ENCODE results near the gene FAM227A.

FAM227A gene

GRCh38 chr22:38610234-38610633 lies 46.0 kb downstream of the FAM227A start:
- DNase-seq: no peak

GRCh38 chr22:38608992-38609750 lies 47.0 kb downstream of the FAM227A start:
- DNase-seq: no peak

DNA sequence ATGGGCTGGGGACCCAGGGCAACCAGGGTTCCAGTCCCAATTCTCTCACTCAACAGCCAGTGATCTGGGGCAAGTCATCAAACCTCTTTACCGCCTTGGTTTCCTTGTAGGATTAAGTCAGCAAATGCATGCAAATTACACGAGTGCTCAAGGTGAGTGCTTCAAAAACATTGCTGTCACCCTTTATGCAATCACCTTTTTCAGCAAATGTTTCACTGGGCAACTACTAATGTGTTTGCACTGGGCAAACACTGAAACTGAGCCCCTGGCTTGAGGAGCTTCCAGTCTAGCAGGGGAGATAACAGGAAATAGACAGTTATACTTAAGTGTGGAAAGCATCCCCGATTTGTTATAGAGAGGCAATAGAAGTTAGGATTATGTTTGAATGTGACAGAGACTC lies 48.5 kb downstream of the FAM227A start:
- DNase-seq: no peak

- DNase-seq: no peak
Measured at GRCh38 chr22:38602166-38602565, 54.0 kb downstream of the FAM227A start.

DNA sequence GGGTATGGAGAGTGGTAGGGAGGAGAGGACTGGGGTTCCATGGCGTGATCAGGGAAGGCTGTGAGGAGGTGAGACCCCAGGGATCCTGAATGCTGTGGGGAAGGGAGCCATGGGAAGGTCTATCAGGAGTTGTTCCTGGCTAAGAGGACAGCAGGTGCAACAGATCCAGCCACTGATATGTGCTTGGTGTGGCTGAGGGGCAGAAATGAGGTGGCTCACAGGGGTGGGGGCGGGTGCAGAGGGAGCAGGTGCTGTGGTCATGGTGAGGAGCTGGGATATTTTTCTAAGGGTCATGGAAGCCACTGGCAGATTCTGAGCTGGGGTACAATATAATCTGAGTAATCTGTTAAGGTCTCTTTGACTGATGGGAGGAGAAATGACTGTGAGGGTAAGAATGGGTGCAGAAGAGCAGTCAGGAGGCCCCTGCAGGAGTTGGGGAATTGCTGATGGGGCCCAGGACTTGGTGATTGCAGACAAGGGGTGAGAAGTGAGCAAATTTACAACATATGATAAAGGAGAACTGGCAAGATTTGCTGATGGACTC lies 54.9 kb downstream of the FAM227A start:
- DNase-seq: no peak

DNA sequence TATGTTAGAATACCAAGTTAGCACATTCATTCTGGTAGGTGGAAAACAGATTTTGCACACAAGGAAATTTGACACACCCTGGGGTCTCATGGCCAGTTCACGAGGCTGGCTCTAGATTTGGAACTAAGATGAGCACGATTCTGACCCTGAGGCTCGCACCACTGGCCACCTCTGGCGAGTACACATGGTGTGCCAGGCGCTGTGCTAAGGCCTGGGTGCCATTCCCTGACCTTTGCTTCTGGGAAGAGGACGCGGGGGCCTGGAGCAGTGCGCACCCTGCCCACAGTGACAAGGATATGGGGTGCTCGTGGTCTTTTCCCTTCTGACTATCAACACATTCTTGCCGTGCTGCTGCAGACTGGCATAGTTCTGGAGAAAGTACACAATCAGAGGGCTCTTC lies 56.7 kb downstream of the FAM227A start:
- no peak for DNase-seq

- DNase-seq: peak; percentile 41
Measured at GRCh38 chr22:38582923-38583322, 73.3 kb downstream of the FAM227A start.

DNA sequence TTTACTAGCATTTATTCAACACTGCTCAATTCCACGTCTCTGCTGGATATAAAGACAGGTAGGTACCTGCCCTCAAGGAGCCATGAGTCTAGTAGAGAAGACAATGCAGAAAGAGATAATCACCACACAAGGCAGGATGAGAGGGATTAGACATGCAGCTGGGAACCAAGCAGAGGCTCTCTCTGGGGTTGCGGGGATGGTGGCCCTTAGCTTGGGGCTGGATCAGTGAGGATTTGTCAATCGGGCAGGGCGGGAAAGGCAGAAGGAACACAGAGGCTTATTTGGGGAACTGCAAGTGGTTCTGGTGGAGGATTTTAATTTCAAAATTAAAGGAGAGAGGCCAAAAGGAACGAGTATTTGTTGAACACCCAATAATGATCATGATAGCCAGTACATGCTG lies 77.7 kb downstream of the FAM227A start:
- DNase-seq: no peak

GRCh38 chr22:38572065-38572464 lies 84.1 kb downstream of the FAM227A start:
- peak; percentile 67 for DNase-seq

- DNase-seq: peak; percentile 78
Measured at GRCh38 chr22:38570779-38571364, 85.3 kb downstream of the FAM227A start.

- peak; percentile 98 for DNase-seq
Measured at GRCh38 chr22:38569972-38570778, 86.0 kb downstream of the FAM227A start, which contains the start of gene DMC1. DMC1 (minus strand) TSS chr22:38570183; CDS start chr22:38568256, 1,927 bp downstream.

DNA sequence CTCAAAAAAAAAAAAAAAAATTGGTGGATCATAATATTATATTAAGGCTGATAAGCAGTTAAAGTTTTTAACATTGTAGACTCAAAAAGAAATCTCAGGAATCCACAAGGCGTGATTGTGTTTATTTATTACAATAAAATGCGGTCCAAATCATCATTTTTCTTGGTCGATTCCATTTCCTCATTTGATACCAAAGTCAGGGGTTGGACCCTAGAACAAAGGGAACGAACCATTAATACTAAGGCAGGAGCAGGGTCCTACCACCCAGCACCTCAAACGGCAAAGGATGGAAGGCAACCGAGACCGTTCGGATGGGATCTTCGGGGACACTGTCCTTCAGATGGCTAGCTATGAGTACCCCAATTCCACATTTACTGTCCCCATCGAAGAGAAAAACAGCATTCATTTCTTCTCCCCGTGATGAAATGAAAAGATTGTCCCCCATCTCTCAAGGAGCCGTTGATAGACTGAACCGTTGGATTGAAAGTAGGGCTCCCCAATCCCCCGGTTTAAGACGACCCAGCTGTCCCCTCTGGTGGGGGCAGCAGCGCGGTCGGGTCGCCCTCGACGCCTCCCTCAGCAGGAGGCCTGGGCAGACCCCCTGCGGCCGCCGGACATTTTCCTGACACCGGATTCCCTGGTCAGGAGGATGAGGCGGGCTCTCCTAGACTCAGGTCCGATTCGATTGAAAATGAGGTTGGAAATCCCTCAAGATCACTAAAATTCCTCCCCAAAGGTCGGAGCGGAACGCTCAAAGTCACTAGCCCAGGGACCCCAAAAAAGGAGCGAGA lies 86.8 kb downstream of the FAM227A start:
- no peak for DNase-seq

- no peak for DNase-seq
Measured at GRCh38 chr22:38567531-38568285, 88.5 kb downstream of the FAM227A start.

GRCh38 chr22:38566726-38567504 lies 89.3 kb downstream of the FAM227A start:
- DNase-seq: no peak

DNA sequence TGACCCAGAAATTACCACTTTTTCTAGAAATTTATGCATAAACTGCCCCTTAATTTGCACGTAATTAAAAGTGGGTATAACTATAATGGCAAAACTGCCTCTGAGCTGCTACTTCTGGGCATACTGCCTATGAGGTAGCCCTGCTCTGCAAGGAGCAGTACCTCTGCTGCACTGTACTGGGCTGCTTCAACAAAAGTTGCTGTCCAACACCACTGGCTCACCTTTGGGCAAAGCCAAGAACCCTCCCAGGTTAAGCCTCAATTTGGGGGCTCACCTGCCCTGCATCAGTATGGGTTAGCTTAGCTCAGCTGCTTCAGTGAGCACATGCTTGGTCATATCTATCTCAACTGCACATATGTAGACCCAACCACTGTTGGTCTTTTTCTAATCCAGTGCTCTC lies 90.8 kb downstream of the FAM227A start:
- no peak for DNase-seq

DNA sequence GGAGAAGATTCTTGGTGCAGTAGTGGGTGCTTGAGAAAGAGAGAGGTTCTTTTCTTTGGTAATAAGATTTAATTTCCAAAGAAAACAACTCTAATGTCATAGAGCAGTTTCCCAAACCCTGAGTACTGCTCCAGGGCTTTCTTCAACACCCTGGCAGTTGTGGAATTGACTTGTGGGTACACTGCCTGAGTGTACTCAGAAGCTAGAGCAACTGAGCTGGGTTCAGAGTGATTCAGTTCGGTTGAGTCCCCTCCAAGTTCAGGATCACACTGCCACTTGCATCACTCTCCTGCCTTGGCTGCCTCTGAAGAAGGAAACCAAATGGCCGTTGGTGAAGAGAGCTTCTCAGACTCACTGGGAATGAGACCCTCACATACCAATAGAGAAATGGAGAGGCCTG lies 91.5 kb downstream of the FAM227A start:
- no peak for DNase-seq

GRCh38 chr22:38554281-38554680 lies 101.9 kb downstream of the FAM227A start:
- DNase-seq: no peak

- no peak for DNase-seq
Measured at GRCh38 chr22:38549101-38549894, 106.9 kb downstream of the FAM227A start.

DNA sequence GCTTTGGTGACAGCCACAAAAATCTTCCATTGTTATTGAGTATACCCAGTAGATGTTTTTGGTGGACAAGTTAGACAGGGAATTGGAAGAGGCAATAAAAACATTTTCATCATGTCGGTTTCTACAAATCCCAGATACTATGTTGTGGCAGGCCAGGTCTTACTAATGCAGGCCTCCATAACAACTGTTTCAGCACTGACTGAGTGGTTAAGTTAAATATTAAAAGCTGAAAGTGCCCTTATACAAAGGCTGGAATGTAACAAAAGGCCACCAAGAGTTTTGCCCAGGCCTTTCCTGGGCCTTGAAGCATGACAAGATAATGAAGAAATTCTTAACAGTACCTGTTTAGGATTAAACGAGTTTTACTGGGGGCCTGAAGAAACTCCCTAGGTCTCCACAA lies 115.5 kb downstream of the FAM227A start:
- no peak for DNase-seq

DNA sequence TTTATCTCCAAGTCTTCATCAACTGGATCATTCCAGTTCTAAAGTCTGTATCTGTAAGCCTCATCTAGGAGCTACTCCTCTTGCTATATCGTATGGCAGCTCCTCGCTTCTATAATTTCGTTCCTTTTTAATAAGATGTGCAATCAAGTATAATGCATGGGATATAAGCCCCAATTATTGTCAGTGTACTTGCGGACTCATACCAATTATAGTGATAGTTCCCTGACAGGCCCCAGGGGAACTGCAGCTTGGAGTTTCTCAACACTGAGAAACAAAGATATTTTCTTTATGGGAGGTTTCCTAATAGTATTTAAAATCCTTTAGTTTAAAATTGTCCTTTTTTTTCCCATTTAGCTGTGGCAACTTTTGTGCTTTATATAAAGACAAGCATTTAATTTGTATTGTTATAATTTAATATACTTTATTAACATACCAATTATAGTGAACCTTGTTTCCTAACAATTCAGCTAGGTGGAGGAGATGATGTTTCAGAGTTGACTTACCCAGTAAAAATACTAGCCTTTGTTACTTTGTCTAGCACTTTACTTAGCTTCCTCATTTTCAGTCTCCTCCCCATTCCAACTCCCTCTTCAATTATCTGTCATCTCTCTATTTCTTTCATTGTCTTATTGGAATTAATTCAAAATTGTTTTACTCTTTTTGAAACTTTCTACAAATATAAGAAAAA lies 124.8 kb downstream of the FAM227A start:
- DNase-seq: no peak
